ENCODE measurements around the gene SLC38A10. TPM values are rescaled to one million over a fixed set of nuclear protein-coding genes. Genes with fewer than 3 reads are reported as not detected.

Gene SLC38A10
- total RNA-seq, 3 donors from 2014 or later (not counting 1 experiment from before 2014, with no cell fraction given), result 72.2 to 104 (median 90.5) TPM

DNA sequence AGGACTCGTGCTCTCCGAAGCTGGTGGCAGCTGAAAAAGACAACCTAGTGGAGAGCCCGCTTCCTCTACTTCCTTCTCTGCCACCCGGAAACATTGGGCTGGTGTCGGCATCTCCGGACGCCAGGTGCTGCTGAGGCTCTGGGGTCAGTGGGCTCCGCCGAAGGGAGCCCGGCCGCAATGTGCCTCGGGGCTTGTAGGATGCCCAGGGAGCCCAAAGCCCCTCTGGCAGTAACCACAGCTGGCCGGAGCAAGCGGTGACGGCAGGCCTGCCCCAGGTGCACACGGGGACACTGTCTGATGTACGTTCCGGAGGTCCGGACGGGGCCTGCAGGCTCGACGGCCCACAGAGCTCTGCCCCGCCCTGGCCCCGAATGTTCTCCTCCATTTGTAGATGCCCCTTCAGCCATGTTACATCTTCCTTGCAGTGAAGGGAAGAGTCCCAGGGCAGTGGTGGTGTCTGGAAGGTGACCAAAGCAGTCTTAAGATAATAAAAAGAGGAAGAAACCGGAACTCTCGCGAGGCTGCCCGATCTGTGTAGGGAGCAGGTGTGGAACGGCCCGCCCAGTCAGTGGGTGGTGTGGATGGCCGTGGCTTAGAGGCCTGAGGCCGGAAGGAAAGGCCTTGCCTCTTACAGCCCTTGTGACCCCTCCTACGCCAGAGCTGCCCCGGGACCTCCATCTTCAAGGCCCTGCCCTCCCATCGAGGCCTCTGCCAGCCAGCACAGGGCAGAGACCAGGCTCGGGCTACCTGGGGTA lies 33.3 kb downstream of the SLC38A10 start:
- no peak overlapping the region for H3K4me3 ChIP-seq (ENCODE audit: low read length)
- H3K4me3 Mint-ChIP-seq, result no peak overlapping the region
- no peak for ATAC-seq

GRCh38 chr17:81261096-81261495 lies 34.0 kb downstream of the SLC38A10 start:
- Mint-ChIP-seq H3K4me3 (no peak overlapping the region), H3K4me1 (no peaks in the 10 kb centered on the region), H3K9me3 (no peaks in the 10 kb centered on the region), H3K27ac (no peak overlapping the region), H3K27me3 (ENCODE audit: low read depth in 2 of 2) (no peaks in the 10 kb centered on the region), H3K36me3 (no peaks in the 10 kb centered on the region)
- peaks cover 78% of the 10 kb centered on the region for H3K36me3 ChIP-seq (ENCODE audit: control insufficient read depth, insufficient read depth, low read length)
- DNase-seq (no peak), ATAC-seq (no peak)
- H3K27ac ChIP-seq (ENCODE audit: low read length), result no peak overlapping the region
- no peaks in the 10 kb centered on the region for H3K9me3 ChIP-seq (ENCODE audit: control insufficient read depth, insufficient read depth, low read length)
- TF ChIP-seq CTCF (IDR thresholded peaks at IDR 0.05), result no peak
- WGBS (ENCODE audit: insufficient coverage), result 97% methylated on average over 18 of the region's 18 CpGs
- H3K4me3 ChIP-seq (ENCODE audit: low read length), result no peak overlapping the region
- no peaks in the 10 kb centered on the region for H3K4me1 ChIP-seq (ENCODE audit: control insufficient read depth, insufficient read depth, low read length)
- intact Hi-C loops (cut with micrococcal nuclease), result no loop called here
- no peaks in the 10 kb centered on the region for H3K27me3 ChIP-seq (ENCODE audit: control insufficient read depth, insufficient read depth, low read length)

More for the DNA sequence above, 33.3 kb downstream of the SLC38A10 start:
- no peak for TF ChIP-seq CTCF (IDR thresholded peaks at IDR 0.05)
- no peaks in the 10 kb centered on the region for H3K27me3 ChIP-seq (ENCODE audit: control insufficient read depth, insufficient read depth, low read length)
- Mint-ChIP-seq H3K36me3 (no peaks in the 10 kb centered on the region), H3K4me1 (no peaks in the 10 kb centered on the region), H3K9me3 (no peaks in the 10 kb centered on the region), H3K27me3 (ENCODE audit: low read depth in 2 of 2) (no peaks in the 10 kb centered on the region), H3K27ac (no peak overlapping the region)
- no peak for DNase-seq
- no peaks in the 10 kb centered on the region for H3K4me1 ChIP-seq (ENCODE audit: control insufficient read depth, insufficient read depth, low read length)
- peaks cover 82% of the 10 kb centered on the region for H3K36me3 ChIP-seq (ENCODE audit: control insufficient read depth, insufficient read depth, low read length)
- 94% methylated on average over 36 of the region's 36 CpGs for WGBS (ENCODE audit: insufficient coverage)
- no peaks in the 10 kb centered on the region for H3K9me3 ChIP-seq (ENCODE audit: control insufficient read depth, insufficient read depth, low read length)
- intact Hi-C loops (cut with micrococcal nuclease), result no loop called here
- no peak overlapping the region for H3K27ac ChIP-seq (ENCODE audit: low read length)

- Histone ChIP-seq H3K27ac (ENCODE audit: low read length) (no peak overlapping the region), H3K36me3 (ENCODE audit: control insufficient read depth, insufficient read depth, low read length) (peaks cover 74% of the 10 kb centered on the region), H3K27me3 (ENCODE audit: control insufficient read depth, insufficient read depth, low read length) (no peaks in the 10 kb centered on the region), H3K4me3 (ENCODE audit: low read length) (no peak overlapping the region), H3K9me3 (ENCODE audit: control insufficient read depth, insufficient read depth, low read length) (no peaks in the 10 kb centered on the region), H3K4me1 (ENCODE audit: control insufficient read depth, insufficient read depth, low read length) (no peaks in the 10 kb centered on the region)
- no peak for TF ChIP-seq CTCF (IDR thresholded peaks at IDR 0.05)
- Mint-ChIP-seq H3K4me1 (no peaks in the 10 kb centered on the region), H3K27ac (no peak overlapping the region), H3K36me3 (no peaks in the 10 kb centered on the region), H3K27me3 (ENCODE audit: low read depth in 2 of 2) (no peaks in the 10 kb centered on the region), H3K4me3 (no peak overlapping the region), H3K9me3 (no peaks in the 10 kb centered on the region)
- 98% methylated on average over 19 of the region's 19 CpGs for WGBS (ENCODE audit: insufficient coverage)
- no peak for ATAC-seq
- intact Hi-C loops (cut with micrococcal nuclease), result no loop called here
- no peak for DNase-seq
Observed at GRCh38 chr17:81260641-81261040, 34.5 kb downstream of the SLC38A10 start.

DNA sequence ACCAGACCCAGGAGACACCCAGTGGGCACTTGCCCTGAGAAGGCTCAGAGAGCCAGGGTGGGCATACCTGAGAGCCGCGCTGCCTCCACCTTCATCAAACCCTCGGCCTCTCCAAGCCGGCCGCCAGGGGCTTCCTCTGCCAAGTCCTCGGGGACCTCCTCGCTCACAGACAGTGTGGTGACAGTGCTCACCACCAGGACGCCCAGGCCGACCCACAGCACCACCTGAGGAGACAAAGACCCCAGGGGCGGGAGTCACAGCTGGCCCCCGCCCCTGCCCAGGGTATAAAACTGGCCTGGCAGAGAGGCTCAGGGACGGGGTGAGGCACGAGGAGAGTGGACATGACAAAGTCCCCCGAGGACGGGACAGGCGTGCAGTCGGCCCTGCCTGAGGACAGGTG lies 34.9 kb downstream of the SLC38A10 start:
- Histone ChIP-seq H3K9me3 (ENCODE audit: control insufficient read depth, insufficient read depth, low read length) (no peaks in the 10 kb centered on the region), H3K4me3 (ENCODE audit: low read length) (no peak overlapping the region), H3K27ac (ENCODE audit: low read length) (no peak overlapping the region), H3K36me3 (ENCODE audit: control insufficient read depth, insufficient read depth, low read length) (peaks cover 69% of the 10 kb centered on the region), H3K27me3 (ENCODE audit: control insufficient read depth, insufficient read depth, low read length) (no peaks in the 10 kb centered on the region), H3K4me1 (ENCODE audit: control insufficient read depth, insufficient read depth, low read length) (no peaks in the 10 kb centered on the region)
- 96% methylated on average over 17 of the region's 17 CpGs for WGBS (ENCODE audit: insufficient coverage)
- no peak for TF ChIP-seq CTCF (IDR thresholded peaks at IDR 0.05)
- no peaks in the 10 kb centered on the region for H3K36me3 Mint-ChIP-seq
- DNase-seq (no peak), ATAC-seq (no peak)
- no peak overlapping the region for H3K4me3 Mint-ChIP-seq
- no peaks in the 10 kb centered on the region for H3K9me3 Mint-ChIP-seq
- no peaks in the 10 kb centered on the region for H3K4me1 Mint-ChIP-seq
- intact Hi-C loops (cut with micrococcal nuclease), result no loop called here
- no peak overlapping the region for H3K27ac Mint-ChIP-seq
- H3K27me3 Mint-ChIP-seq (ENCODE audit: low read depth in 2 of 2), result no peaks in the 10 kb centered on the region

Measured in natural killer cell (primary cell).